IPS-NIHi11 (cell line): ENCODE measurements around the gene NFYC.

Experiments
- DNase-seq: peaks from one replicate; pipeline ENCODE4 v3.0.0; 2012; ENCODE audit warnings: mixed read lengths, low spot score

The NFYC gene

GRCh38 chr1:40798366-40799281, 107.1 kb downstream of the NFYC start:
- DNase-seq: no peak

GRCh38 chr1:40799351-40799867, 107.9 kb downstream of the NFYC start:
- no peak for DNase-seq

- no peak for DNase-seq
Measured at GRCh38 chr1:40801742-40802077, 110.2 kb downstream of the NFYC start.

GRCh38 chr1:40802078-40802741, 110.7 kb downstream of the NFYC start:
- peak; percentile 98 for DNase-seq

GRCh38 chr1:40802742-40803113, 111.2 kb downstream of the NFYC start:
- DNase-seq: no peak

- DNase-seq: no peak
Measured at GRCh38 chr1:40803447-40803846, 111.9 kb downstream of the NFYC start.

GRCh38 chr1:40803902-40804301, 112.4 kb downstream of the NFYC start:
- no peak for DNase-seq

GRCh38 chr1:40806240-40806639, 114.7 kb downstream of the NFYC start:
- DNase-seq: no peak

GRCh38 chr1:40806731-40807695, 115.5 kb downstream of the NFYC start:
- DNase-seq: no peak

GRCh38 chr1:40808002-40808401, 116.5 kb downstream of the NFYC start:
- DNase-seq: no peak

GRCh38 chr1:40808444-40808843, 116.9 kb downstream of the NFYC start:
- DNase-seq: no peak

- no peak for DNase-seq
Measured at GRCh38 chr1:40808909-40809308, 117.4 kb downstream of the NFYC start.

GRCh38 chr1:40810927-40811326, 119.4 kb downstream of the NFYC start:
- DNase-seq: no peak

GRCh38 chr1:40815420-40815819, 123.9 kb downstream of the NFYC start:
- no peak for DNase-seq

GRCh38 chr1:40817791-40818263, 126.3 kb downstream of the NFYC start:
- no peak for DNase-seq

- peak; percentile 93 for DNase-seq
Measured at GRCh38 chr1:40818264-40818961, 126.9 kb downstream of the NFYC start.

GRCh38 chr1:40819101-40819500, 127.6 kb downstream of the NFYC start:
- DNase-seq: no peak

- peak; percentile 56 for DNase-seq
Measured at GRCh38 chr1:40820251-40820797, 128.8 kb downstream of the NFYC start.
